NCI-H774 (cell line): ENCODE results near the gene GRXCR1.

ENCODE experiments used
- DNase-seq: peaks from one replicate; lab custom pipeline; 2025; lab: John Stamatoyannopoulos, UW

Gene GRXCR1

GRCh38 chr4:42928582-42928981, 36.1 kb downstream of the GRXCR1 start:
- DNase-seq, result no peak

DNA sequence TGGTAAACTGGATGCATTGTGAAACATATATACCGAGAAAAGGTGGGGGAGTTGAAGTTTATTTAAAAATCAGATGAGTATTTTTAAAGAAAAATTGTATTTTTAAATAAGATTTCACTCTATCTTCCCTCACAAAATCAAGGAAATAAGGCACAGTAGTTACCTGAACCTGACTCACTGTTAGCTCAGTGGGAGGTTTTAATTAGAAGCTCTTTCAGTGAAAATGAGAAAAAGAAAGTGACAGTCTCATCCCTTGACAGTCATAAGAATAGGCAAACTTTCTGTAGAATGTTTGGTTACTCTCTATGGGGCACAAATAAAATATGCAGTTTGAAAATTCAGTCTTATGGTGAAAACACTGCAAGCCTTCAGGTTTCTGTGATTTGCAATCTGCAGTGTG, 49.7 kb downstream of the GRXCR1 start:
- no peak for DNase-seq

DNA sequence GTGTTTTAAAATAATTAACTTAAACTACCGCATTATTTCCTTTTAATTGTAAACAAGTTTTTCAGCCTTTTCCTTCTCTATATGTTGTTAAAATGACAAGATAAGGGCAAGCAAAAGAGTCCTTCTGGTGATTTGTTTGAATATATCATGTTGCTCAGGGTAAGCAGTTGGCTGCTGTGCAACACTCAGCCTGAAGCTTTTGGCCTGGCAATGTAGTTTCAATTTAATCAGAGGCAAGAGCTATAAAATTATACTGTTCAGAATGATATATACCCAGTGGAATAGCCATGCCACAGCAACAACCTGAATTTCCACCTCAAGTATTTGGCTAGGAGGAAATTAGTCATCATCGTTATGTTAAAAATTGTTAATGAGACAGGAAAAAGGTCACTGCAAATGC, 53.4 kb downstream of the GRXCR1 start:
- no peak for DNase-seq

GRCh38 chr4:42953321-42953720, 60.8 kb downstream of the GRXCR1 start:
- no peak for DNase-seq

DNA sequence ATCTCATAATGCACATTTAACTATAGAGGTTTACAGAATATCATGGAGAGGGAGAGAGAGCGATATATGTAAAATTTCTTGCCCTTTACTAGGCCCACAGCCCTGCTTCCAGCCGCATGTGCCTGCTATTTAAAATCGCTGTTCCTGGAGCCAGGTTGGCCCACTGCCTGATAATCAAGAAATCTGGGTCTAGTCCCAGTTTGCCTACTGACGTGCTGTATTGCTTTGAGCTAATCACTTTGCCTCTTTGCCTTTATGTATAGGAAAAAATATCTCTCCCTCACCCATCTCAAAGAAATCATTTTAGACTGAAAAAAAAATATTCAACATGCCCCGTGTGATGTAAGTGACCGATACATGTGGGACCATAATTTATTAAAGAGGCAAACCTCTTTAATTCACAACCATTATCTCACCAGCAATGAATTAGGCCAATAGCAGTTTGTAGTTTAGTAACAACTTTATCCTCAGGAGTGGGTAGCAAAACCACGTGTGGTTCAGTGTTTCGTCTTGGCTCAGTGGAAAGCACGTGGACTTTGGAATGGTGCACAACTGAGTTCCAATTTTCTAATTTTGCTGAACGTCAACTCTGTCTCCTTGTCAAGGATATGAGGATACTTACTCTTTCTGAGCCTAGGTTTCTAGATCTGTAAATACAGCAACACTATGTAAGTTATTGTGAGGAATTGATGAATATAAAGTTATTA, 62.6 kb downstream of the GRXCR1 start:
- DNase-seq, result no peak

GRCh38 chr4:42955746-42956505, 63.4 kb downstream of the GRXCR1 start:
- DNase-seq, result no peak

GRCh38 chr4:42965326-42965725, 72.8 kb downstream of the GRXCR1 start:
- DNase-seq, result no peak

- no peak for DNase-seq
These were observed 93.5 kb downstream of the GRXCR1 start for GRCh38 chr4:42985976-42986375.

DNA sequence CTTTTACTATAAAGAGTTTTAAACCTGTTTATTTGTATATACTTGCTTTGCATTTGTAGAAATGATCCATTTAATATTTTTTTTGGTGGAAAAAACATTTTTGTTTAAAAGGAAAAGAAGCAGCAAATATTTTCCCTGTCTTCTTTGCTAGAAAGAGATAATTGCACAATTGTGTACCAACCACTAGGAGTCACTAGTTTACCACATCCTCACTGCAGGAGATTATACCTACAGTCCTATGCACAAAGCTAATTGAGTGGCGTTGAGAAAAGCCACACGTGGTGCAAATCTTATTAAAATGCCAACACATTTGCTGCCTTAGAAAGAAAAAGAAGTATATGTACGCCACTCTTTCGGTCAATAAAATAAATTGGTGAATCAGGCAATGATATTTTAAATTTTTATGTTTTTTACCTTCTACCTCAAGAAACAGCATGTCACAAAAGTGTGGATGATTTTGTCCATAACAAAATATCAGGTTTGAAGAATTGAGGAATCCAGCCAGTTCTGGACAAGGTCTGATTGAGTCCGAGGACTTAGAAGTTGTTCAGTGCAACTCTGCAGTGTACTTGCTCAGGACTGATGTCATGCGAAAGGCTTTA, 102.9 kb downstream of the GRXCR1 start:
- no peak for DNase-seq

DNA sequence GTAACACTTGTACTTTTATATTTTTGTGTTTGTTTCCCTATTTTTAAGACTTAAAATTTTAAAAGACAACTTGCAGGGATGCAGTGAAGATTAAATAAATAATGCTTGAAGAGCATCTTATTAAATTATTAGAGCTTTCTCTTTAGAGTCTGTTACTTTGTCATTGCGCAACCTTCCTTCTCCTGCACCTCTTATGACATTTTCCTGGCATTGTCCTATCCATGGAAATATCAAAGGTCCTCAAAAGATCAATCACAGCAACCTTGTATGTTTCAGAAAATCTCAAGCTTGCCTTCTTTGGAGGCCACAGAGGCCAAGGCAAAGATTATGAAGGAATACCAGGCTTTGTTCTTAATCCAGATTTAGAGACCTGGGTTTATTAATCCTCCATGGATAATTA, 116.3 kb downstream of the GRXCR1 start:
- no peak for DNase-seq

DNA sequence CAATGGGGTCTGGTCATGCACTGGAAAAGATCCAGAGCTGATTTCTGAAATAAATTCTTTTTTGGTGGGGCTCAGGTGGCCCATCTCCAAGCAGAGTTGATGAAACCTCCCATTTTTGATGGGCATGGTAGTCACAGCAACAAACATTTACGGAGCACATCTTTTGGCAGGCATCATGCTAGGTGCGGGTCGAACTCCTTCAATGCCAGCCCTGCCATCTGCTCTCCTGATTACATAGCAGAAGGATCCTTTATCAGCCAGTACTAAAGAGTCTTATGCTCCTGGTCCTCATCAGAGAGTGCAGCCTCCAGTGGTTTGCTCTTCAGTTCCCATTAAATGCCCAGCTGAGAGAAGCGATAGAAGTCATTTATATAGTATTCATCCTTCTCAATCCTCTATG, 121.7 kb downstream of the GRXCR1 start:
- DNase-seq, result no peak

DNA sequence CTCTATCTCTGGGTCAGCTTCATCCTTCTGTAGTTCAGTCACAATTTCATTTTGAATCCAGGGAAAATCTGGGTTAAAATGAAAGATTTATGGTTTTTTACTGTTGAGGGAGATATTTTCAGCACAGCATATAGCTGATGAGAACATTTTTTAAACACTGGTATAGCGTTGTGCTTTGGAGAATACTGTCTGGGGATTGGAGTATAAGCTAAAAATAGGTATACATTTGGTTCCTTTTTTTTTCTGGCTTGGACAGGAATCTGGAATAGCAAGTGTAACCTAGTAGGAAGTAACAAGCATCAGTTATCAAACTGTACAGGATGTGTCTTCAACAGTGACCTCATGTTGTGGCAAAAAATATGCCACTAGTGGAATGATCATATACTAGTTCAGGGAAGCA, 149.1 kb downstream of the GRXCR1 start:
- no peak for DNase-seq

DNA sequence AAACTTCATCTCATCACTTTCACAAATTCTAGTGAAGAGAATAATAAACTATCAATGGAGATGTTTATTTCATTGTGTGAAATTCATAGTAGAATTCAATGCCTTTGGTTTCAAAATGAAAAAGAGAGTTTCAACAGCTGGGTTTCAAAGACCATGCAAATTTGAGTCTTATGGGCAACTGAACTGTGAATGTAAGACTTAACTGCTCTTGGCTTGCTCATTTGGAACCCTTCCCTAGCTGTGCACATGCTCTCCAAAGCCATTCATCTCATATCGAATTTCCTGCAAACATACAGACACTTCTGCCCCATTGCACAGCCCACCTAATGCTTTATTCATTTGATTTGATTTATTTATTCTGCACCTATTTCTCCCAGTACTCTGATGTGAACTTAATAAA, 154.5 kb downstream of the GRXCR1 start:
- no peak for DNase-seq

DNA sequence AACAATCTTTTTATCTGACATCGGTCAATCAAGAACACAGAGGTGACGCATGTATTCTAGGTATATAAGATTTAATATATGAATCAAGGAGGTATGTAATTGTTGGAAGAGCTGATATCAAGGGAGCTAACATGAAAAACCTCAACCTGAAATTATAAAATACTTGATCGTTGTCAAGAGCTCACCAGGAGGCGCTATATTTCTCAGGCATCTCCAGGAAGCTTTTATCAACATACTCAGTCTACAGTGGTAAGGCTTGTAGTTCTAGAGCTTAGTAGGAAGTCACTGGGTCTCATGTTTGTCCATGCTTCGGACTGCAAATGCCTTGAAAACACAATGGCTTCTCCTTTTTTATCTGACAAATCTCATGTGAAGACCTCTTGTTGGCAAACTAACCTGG, 156.1 kb downstream of the GRXCR1 start:
- no peak for DNase-seq

GRCh38 chr4:43049326-43049725, 156.8 kb downstream of the GRXCR1 start:
- DNase-seq, result no peak

GRCh38 chr4:43066415-43066814, 173.9 kb downstream of the GRXCR1 start:
- no peak for DNase-seq

DNA sequence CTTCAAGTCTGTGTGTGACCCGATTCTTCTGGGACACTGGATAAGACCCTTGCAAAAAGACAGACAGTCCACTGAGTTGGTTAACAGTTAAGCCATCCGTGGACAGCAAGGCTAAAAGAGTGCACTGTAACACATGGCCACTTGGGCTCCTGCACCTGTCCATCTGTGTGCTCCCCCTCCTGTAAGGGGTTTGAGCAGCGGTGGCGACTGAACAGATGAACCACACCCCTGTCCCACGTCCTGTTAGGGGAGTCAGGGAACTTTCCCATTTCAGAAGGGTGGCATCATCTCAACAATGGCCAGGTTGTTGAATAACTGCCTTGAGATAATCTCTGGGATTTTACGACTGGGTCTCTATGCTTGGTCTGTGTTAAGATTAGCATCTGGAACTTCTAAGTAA, 178.6 kb downstream of the GRXCR1 start:
- no peak for DNase-seq
